CD4-positive, CD25-positive, alpha-beta regulatory T cell (primary cell): ENCODE results near the gene KLK13. TPM values are rescaled to one million over a fixed set of nuclear protein-coding genes. Genes with fewer than 3 reads are reported as not detected.
A peak's percentile ranks its signal among the peaks of the same experiment; 100 is the strongest.

Source experiments
- ATAC-seq, 2 donors: fragments of 150-1000 bp; cut with Tn5 transposase; one replicate each; pipeline ENCODE4 v1.10.0; 2021; ENCODE audit warnings: low read depth in 2 of 2, moderate number of reproducible peaks in 2 of 2, moderate library complexity in 1 of 2
- DNase-seq, 3 donors: peaks; one replicate each; pipeline versions ENCODE4 v3.0.0 to v3.0.0-alpha.2; 2012 to 2022; ENCODE audit warnings: mixed read lengths in 1 of 3
- H3K27ac ChIP-seq: one replicate; pipeline ENCODE4 v1.7.0; 2013; ENCODE audit warnings: mild to moderate bottlenecking, low read length; ENCODE audit not compliant: insufficient read depth, poor library complexity, severe bottlenecking
- H3K27me3 ChIP-seq: one replicate; pipeline ENCODE4 v1.7.0; 2013; ENCODE audit warnings: low read length; ENCODE audit not compliant: control insufficient read depth, insufficient read depth
- H3K36me3 ChIP-seq: one replicate; pipeline ENCODE4 v1.7.0; 2013; ENCODE audit warnings: mild to moderate bottlenecking, low read length, moderate library complexity; ENCODE audit not compliant: control insufficient read depth, insufficient read depth
- H3K4me1 ChIP-seq: 2 replicates; pipeline ENCODE4 v1.7.0; 2013; ENCODE audit warnings: mild to moderate bottlenecking, low read length; ENCODE audit not compliant: insufficient read depth, control insufficient read depth, poor library complexity, severe bottlenecking
- H3K4me3 ChIP-seq: one replicate; pipeline ENCODE4 v1.7.0; 2013; ENCODE audit warnings: low read depth, mild to moderate bottlenecking, low read length, moderate library complexity
- H3K9me3 ChIP-seq, 2 experiments: 1 replicate in 1 of 2; 2 replicates in 1 of 2; pipeline ENCODE4 v1.7.0; 2013; ENCODE audit warnings: low read length in 2 of 2, mild to moderate bottlenecking in 1 of 2, moderate library complexity in 1 of 2; ENCODE audit not compliant: control insufficient read depth in 2 of 2
- H3K27ac Mint-ChIP-seq, 3 donors: one replicate each; pipeline ENCODE4 v1.8.0; 2020 to 2022; ENCODE audit warnings: mild to moderate bottlenecking in 3 of 3, mixed read lengths in 3 of 3, moderate library complexity in 2 of 3
- H3K27me3 Mint-ChIP-seq: one replicate; pipeline ENCODE4 v1.8.0; 2022; ENCODE audit warnings: mild to moderate bottlenecking, mixed read lengths
- H3K36me3 Mint-ChIP-seq: one replicate; pipeline ENCODE4 v1.8.0; 2020; ENCODE audit warnings: mixed read lengths
- H3K4me1 Mint-ChIP-seq, 4 donors: one replicate each; pipeline ENCODE4 v1.8.0; 2020 to 2022; ENCODE audit warnings: mixed read lengths in 4 of 4, mild to moderate bottlenecking in 1 of 4
- H3K4me3 Mint-ChIP-seq, 4 donors: one replicate each; pipeline ENCODE4 v1.8.0; 2020 to 2022; ENCODE audit warnings: mild to moderate bottlenecking in 4 of 4, mixed read lengths in 4 of 4, moderate library complexity in 3 of 4
- H3K9me3 Mint-ChIP-seq, 7 donors: one replicate each; pipeline ENCODE4 v1.8.0; 2020 to 2022; ENCODE audit warnings: mixed read lengths in 7 of 7, mild to moderate bottlenecking in 3 of 7, moderate library complexity in 2 of 7
- polyA plus RNA-seq, 4 donors: library from polyadenylated mRNA; unstranded; fragments of 300-500 nt; fragmentation: Illumina TruSeq; gene quantifications; one replicate each; pipeline ENCODE4 v1.2.3, GENCODE V29; 2021
- total RNA-seq: library from RNA; stranded (reverse); gene quantifications from one replicate; pipeline ENCODE4 v1.2.3, GENCODE V29; 2022

Gene KLK13
- total and polyA plus RNA-seq, 5 donors from 2014 or later: not detected

DNA sequence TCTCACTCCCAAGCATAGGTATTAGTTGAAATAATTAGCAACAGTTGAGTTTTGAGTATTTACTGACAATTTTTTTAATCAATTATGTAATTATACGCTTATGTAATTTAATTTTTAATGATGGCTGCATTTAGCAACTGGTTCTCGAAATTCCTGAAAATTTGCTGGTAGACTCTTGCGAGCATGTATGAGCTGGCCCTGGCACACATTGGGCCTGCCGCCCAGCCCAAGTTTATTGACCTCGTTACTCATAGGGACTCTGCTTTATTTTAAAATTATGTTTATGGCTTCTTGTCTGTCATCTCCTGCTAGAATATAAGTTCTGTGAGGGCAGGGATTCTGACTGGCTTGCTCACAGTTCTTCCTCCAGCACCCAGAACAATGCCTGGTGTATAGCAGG is 11.1 kb upstream of the KLK13 start:
- peaks cover 0 to 3% (median 0%) of the 10 kb centered on the region in 4 donors for H3K4me1 Mint-ChIP-seq
- Histone ChIP-seq H3K27ac (no peak overlapping the region), H3K27me3 (peaks cover 2% of the 10 kb centered on the region), H3K36me3 (no peaks in the 10 kb centered on the region), H3K9me3 (peaks cover 0 to 8% of the 10 kb centered on the region in 2 experiments), H3K4me3 (no peak overlapping the region), H3K4me1 (no peaks in the 10 kb centered on the region)
- H3K9me3 Mint-ChIP-seq: peaks cover 0 to 8% (median 6%) of the 10 kb centered on the region in 7 donors
- H3K4me3 Mint-ChIP-seq: no peak overlapping the region
- no peaks in the 10 kb centered on the region for H3K36me3 Mint-ChIP-seq
- no peak for DNase-seq
- H3K27ac Mint-ChIP-seq: no peak overlapping the region
- peaks cover 11% of the 10 kb centered on the region for H3K27me3 Mint-ChIP-seq
- ATAC-seq: no peak

DNA sequence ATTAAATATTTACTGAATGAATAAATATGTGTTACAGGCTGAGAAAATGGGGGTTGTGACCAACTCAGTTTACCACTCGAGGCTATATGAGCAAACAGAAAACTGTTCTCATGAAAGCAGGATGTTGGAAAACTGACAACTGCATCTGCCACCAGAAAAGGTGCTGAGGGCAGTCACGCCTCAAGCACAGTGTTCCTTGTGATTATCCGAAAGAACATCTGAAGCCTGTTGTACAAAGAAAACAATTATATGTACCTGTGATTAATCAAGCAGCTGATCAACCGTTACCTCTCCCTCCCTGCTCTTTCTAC is 6.2 kb upstream of the KLK13 start:
- no peak for DNase-seq
- H3K27me3 Mint-ChIP-seq: peaks cover 16% of the 10 kb centered on the region
- no peak for ATAC-seq

DNA sequence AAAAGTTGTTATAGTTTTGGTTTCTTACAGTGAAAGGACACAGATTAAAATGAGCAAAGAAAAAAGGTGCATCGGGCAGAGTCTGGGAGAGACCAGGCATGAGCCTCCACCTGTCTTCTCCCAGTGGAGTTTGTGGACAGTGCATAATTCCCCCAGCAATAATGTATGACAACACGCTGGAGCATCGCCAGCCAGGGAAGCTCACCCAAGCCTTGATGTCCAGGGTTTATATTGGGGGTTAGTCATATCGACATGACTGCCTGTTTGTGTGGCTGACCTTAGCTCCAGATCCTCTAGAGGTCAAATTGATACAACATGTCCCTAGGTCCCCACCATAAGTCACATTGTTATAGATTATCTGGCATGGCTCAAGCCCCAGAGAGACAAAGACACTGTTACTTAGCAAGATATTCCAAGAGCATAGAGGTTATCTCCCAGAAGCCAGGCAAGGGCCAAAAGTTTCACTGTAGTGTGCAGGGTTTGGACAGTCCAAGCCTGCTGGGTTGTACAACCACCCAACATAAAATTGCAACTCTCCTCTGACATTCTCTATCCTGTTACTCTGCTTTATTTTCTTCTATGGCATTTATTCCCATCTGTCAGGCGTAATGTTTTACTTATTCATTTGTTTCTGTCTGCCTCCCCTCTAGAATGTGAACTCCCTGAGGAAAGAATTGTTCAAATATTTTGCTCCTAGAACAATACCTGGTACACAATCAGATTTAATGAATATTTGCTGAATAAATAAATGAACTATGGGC is 5.6 kb upstream of the KLK13 start:
- peaks cover 14% of the 10 kb centered on the region for H3K27me3 ChIP-seq
- H3K4me1 ChIP-seq: no peaks in the 10 kb centered on the region
- peaks cover 0 to 8% of the 10 kb centered on the region in 2 experiments for H3K9me3 ChIP-seq
- H3K4me3 Mint-ChIP-seq: no peak overlapping the region
- no peaks in the 10 kb centered on the region for H3K36me3 Mint-ChIP-seq
- no peaks in the 10 kb centered on the region for H3K36me3 ChIP-seq
- H3K27ac Mint-ChIP-seq: no peak overlapping the region
- H3K27me3 Mint-ChIP-seq: peaks cover 18% of the 10 kb centered on the region
- H3K4me3 ChIP-seq: no peak overlapping the region
- no peak for DNase-seq
- H3K4me1 Mint-ChIP-seq: peaks cover 0 to 4% (median 0%) of the 10 kb centered on the region in 4 donors
- no peak for ATAC-seq
- peaks cover 0 to 8% (median 6%) of the 10 kb centered on the region in 7 donors for H3K9me3 Mint-ChIP-seq
- no peak overlapping the region for H3K27ac ChIP-seq

More for the DNA sequence above, 6.2 kb upstream of the KLK13 start:
- Mint-ChIP-seq H3K4me1 (peaks cover 0 to under 1% (median 0%) of the 10 kb centered on the region in 4 donors), H3K36me3 (no peaks in the 10 kb centered on the region), H3K27ac (no peak overlapping the region), H3K9me3 (peaks cover 0 to 8% (median 6%) of the 10 kb centered on the region in 7 donors), H3K4me3 (no peak overlapping the region)
- Histone ChIP-seq H3K27me3 (peaks cover 11% of the 10 kb centered on the region), H3K9me3 (peaks cover 0 to 8% of the 10 kb centered on the region in 2 experiments), H3K4me3 (no peak overlapping the region), H3K27ac (no peak overlapping the region), H3K4me1 (no peaks in the 10 kb centered on the region), H3K36me3 (no peaks in the 10 kb centered on the region)

DNA sequence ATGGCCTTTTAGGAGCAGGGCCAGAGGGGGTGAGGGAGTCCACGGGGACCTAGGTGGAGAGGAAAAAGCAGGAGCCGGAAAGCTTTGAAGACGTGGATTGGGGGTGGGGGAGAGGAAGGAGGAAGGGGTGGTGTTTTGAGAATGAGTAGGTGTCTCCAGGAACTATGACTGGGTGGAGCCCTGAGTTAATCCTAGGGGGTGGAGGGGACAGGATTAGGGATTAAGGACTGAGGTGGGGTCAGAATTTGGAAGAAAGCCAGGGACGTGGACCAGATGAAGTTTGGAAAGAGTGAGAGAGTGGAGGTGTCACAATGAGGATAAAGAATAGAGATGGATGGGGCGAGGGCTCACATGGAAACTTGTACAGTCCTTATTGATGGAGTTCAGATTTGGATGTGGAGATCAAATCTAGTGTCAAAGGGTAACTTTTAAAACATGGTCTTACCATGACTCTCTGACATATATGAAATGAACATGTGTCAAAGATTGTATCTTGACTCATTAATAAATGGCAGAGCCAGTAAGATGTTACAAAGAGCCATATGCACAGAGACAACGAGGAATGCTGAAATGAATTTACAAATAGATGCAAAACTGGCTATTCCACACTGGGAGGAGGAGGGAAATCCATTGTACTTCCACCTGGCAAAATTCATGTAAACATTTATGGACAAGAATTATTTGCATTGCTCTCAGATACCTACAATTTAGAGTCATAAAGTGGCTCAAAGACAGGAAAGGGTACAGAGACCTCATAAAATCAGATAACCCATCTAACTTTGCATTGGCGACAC is 1.7 kb upstream of the KLK13 start:
- DNase-seq (no peak), ATAC-seq (no peak)
- no peak overlapping the region for H3K27ac ChIP-seq
- H3K27ac Mint-ChIP-seq: no peak overlapping the region
- peaks cover 3% of the 10 kb centered on the region for H3K36me3 Mint-ChIP-seq
- H3K4me3 Mint-ChIP-seq: no peak overlapping the region
- H3K27me3 ChIP-seq: peaks cover 22% of the 10 kb centered on the region
- H3K9me3 Mint-ChIP-seq: peaks cover 0 to 3% (median 0%) of the 10 kb centered on the region in 7 donors
- no peaks in the 10 kb centered on the region for H3K9me3 ChIP-seq
- peaks cover 23% of the 10 kb centered on the region for H3K27me3 Mint-ChIP-seq
- peaks cover 0 to 9% (median under 1%) of the 10 kb centered on the region in 4 donors for H3K4me1 Mint-ChIP-seq
- no peak overlapping the region for H3K4me3 ChIP-seq
- H3K36me3 ChIP-seq: no peaks in the 10 kb centered on the region
- no peaks in the 10 kb centered on the region for H3K4me1 ChIP-seq

DNA sequence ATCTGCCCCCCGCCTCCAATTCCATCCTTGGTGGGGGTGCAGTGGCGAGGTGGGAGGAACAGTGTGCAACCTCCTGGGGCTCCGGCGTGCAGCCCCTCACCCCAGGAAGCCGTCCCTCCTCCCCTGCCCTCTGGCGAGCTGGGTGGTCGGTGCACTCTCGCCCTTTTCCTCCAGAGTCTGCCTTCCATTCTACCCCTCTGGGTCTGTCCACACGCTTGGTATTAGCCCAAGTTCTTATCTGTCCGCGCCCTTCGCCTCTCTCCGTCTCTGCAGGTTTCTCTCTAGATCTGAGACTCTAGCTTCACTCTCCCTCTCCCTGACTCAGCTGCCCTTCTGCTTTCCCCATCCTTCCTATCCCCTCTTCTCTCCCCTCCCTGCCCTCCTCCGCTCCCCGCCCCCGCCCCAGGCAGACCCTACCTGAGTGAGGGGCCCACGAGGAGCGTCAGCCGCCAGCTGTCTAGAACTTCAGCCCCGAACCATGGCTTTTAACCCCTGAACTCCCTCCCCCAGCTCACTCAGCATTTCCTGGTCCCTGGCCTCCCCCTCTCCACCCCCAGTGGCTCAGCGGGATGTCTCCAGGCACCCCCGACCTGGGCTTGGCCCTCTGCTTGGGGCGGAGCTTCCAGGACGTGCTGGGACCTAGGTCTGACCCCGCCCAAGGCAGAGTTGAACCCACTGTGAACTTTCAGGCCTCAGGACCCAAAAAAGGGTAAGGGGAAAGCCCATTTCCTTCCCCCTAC is 499 bp upstream of the KLK13 start:
- Mint-ChIP-seq H3K27ac (no peak overlapping the region), H3K36me3 (peaks cover 3% of the 10 kb centered on the region), H3K27me3 (peaks cover 29% of the 10 kb centered on the region), H3K4me1 (peaks cover 0 to 9% (median under 1%) of the 10 kb centered on the region in 4 donors), H3K4me3 (peak overlapping the region in 2 of 4 donors; percentile 49 to 64), H3K9me3 (peaks cover 0 to 6% (median 2%) of the 10 kb centered on the region in 7 donors)
- no peak overlapping the region for H3K4me3 ChIP-seq
- ATAC-seq (no peak), DNase-seq (no peak)
- no peaks in the 10 kb centered on the region for H3K9me3 ChIP-seq
- H3K36me3 ChIP-seq: no peaks in the 10 kb centered on the region
- H3K4me1 ChIP-seq: no peaks in the 10 kb centered on the region
- no peak overlapping the region for H3K27ac ChIP-seq
- H3K27me3 ChIP-seq: peaks cover 22% of the 10 kb centered on the region

DNA sequence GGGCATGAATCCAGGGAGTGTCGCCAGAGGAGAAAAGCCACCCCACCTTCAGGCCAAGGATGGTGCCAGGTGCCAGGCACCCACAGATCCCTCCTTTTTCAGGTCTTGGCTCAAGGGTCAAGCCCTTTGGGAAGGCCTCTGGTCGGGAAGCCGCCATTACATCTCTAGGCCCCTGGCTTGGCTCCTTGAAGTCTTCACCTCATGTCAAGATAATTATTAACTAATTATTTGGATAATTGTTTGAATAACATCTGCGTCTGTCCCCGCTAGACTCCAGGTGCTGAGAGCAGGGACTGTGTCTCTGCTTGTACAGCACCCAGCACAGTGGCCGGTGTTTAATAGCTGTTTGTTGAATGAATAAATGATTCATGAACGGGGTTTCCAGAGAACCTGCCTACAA is 1.2 kb downstream of the KLK13 start:
- ATAC-seq: no peak
- Mint-ChIP-seq H3K4me3 (no peak overlapping the region), H3K4me1 (peaks cover 0 to 9% (median under 1%) of the 10 kb centered on the region in 4 donors), H3K9me3 (peaks cover 0 to 6% (median 2%) of the 10 kb centered on the region in 7 donors), H3K27ac (no peak overlapping the region), H3K36me3 (peaks cover 3% of the 10 kb centered on the region), H3K27me3 (peaks cover 29% of the 10 kb centered on the region)
- Histone ChIP-seq H3K4me3 (no peak overlapping the region), H3K4me1 (no peaks in the 10 kb centered on the region), H3K27ac (no peak overlapping the region), H3K36me3 (no peaks in the 10 kb centered on the region), H3K9me3 (no peaks in the 10 kb centered on the region), H3K27me3 (peaks cover 18% of the 10 kb centered on the region)
- no peak for DNase-seq

DNA sequence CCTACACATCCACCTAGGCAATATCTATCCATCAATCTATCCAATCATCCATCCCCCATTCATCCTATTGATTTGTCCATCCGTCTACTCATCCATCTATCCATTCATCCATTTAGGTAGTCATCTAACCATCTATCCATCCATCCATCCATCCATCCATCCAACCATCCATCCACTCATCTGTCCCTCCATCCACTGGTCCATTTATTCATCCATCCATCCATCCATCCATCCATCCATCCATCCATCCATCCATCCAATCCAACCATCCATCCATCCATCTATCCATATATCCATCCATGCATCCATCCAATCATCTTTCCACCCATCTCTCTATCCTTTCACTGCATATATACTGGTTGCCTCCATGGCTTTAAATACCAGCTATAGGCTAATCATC is 3.9 kb downstream of the KLK13 start:
- Mint-ChIP-seq H3K4me3 (no peak overlapping the region), H3K4me1 (peaks cover 0 to 8% (median under 1%) of the 10 kb centered on the region in 4 donors), H3K36me3 (peaks cover 3% of the 10 kb centered on the region), H3K27ac (peak overlapping the region in 1 of 3 donors; percentile 9), H3K27me3 (peaks cover 22% of the 10 kb centered on the region), H3K9me3 (peaks cover 0 to 4% (median 2%) of the 10 kb centered on the region in 7 donors)
- H3K4me1 ChIP-seq: no peaks in the 10 kb centered on the region
- ATAC-seq: no peak
- no peak overlapping the region for H3K4me3 ChIP-seq
- H3K27ac ChIP-seq: no peak overlapping the region
- H3K36me3 ChIP-seq: no peaks in the 10 kb centered on the region
- peaks cover 19% of the 10 kb centered on the region for H3K27me3 ChIP-seq
- H3K9me3 ChIP-seq: no peaks in the 10 kb centered on the region
- DNase-seq: no peak
